Measurements from ENCODE around the gene G2E3. TPM values are rescaled to one million over a fixed set of nuclear protein-coding genes. Genes with fewer than 3 reads are reported as not detected.
"Not testable (repeated sequence)": the region's sequence is repeated elsewhere in the genome, so short reads cannot be mapped to it uniquely, and the experiment has no call there.

G2E3 gene
- total and polyA plus RNA-seq, 2 donors (not counting 3 experiments of a cell fraction or from before 2014, with no cell fraction given): 4.2 to 34.8 TPM

DNA sequence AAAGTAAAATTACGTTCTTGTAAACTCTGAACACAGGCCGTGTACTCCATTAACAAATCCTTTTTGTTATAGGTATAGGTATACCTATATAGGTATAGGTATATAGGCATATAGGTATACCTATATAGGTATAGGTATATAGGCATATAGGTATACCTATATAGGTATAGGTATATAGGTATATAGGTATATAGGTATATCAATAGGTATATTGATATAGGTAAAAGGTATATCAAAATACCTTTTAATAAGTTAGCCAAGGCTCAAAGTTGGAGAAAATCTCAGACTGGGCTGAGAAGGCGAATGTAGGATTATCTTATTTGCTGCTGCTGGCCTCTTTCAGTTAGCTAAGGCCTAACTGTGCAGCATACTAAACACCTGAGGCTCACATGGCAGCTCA, 66.6 kb downstream of the G2E3 start:
- Histone ChIP-seq H3K9ac (replicated peaks; ENCODE audit: extremely low read depth, insufficient read depth, low read length) (no peak overlapping the region), H3K79me2 (ENCODE audit: control insufficient read depth, insufficient read depth, low read length) (peaks cover 58% of the 10 kb centered on the region), H3K9me3 (replicated peaks; ENCODE audit: control insufficient read depth, insufficient read depth, low read length) (no peaks in the 10 kb centered on the region), H3K27me3 (ENCODE audit: control insufficient read depth in 2 of 2, insufficient read depth in 2 of 2, low read length in 2 of 2) (no peaks in the 10 kb centered on the region), H3K4me1 (ENCODE audit: control insufficient read depth, extremely low read depth, insufficient read depth, low read length) (peaks cover 7% of the 10 kb centered on the region), H3K27ac (ENCODE audit: insufficient read depth, low read depth, low read length) (no peak overlapping the region), H3K4me3 (replicated peaks in 1 of 3; ENCODE audit: insufficient read depth in 1 of 3, low read depth in 1 of 3, low read length in 3 of 3) (no peak overlapping the region), H3K4me2 (ENCODE audit: insufficient read depth, low read length) (no peak overlapping the region), H3K36me3 (ENCODE audit: control insufficient read depth in 2 of 2, extremely low read depth in 1 of 2, insufficient read depth in 2 of 2, low read length in 2 of 2) (no peaks in the 10 kb centered on the region), H2AFZ (ENCODE audit: low read depth, low read length) (no peak overlapping the region), H4K20me1 (replicated peaks; ENCODE audit: control insufficient read depth, extremely low read depth, insufficient read depth, low read length) (no peaks in the 10 kb centered on the region), H3K9me1 (replicated peaks; ENCODE audit: control insufficient read depth, extremely low read depth, insufficient read depth, low read length) (no peaks in the 10 kb centered on the region)
- ChIA-PET CTCF (no interaction called here), POLR2A (no interaction called here)
- FAIRE-seq (no peak), DNase-seq (ENCODE audit: low read depth, low spot score) (no peak)
- BruUV-seq (replicated peaks): no TSS peak
- dilution Hi-C loops (cut with MboI; ENCODE audit: extremely low pct_ligation_motif_present, low sequenced_read_pairs) (no loop called here), intact Hi-C loops (cut with micrococcal nuclease) (loop anchor here (10.0 kb wide), 1 partner anchor 401 kb away; no protein-coding TSS in a partner anchor)
- TF ChIP-seq, protein P1, sequence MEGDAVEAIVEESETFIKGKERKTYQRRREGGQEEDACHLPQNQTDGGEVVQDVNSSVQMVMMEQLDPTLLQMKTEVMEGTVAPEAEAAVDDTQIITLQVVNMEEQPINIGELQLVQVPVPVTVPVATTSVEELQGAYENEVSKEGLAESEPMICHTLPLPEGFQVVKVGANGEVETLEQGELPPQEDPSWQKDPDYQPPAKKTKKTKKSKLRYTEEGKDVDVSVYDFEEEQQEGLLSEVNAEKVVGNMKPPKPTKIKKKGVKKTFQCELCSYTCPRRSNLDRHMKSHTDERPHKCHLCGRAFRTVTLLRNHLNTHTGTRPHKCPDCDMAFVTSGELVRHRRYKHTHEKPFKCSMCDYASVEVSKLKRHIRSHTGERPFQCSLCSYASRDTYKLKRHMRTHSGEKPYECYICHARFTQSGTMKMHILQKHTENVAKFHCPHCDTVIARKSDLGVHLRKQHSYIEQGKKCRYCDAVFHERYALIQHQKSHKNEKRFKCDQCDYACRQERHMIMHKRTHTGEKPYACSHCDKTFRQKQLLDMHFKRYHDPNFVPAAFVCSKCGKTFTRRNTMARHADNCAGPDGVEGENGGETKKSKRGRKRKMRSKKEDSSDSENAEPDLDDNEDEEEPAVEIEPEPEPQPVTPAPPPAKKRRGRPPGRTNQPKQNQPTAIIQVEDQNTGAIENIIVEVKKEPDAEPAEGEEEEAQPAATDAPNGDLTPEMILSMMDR (IDR thresholded peaks at IDR 0.05; ENCODE audit: extremely low read depth in 1 of 2, insufficient read depth in 1 of 2, low read depth in 1 of 2, low read length in 2 of 2): no peak
- TF ChIP-seq, protein P2, sequence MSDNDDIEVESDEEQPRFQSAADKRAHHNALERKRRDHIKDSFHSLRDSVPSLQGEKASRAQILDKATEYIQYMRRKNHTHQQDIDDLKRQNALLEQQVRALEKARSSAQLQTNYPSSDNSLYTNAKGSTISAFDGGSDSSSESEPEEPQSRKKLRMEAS (IDR thresholded peaks at IDR 0.05; ENCODE audit: insufficient read depth, insufficient read length): no peak
- no peak for TF ChIP-seq EZH2 (IDR thresholded peaks at IDR 0.05; ENCODE audit: borderline replicate concordance, low read depth, low read length, severe bottlenecking)

DNA sequence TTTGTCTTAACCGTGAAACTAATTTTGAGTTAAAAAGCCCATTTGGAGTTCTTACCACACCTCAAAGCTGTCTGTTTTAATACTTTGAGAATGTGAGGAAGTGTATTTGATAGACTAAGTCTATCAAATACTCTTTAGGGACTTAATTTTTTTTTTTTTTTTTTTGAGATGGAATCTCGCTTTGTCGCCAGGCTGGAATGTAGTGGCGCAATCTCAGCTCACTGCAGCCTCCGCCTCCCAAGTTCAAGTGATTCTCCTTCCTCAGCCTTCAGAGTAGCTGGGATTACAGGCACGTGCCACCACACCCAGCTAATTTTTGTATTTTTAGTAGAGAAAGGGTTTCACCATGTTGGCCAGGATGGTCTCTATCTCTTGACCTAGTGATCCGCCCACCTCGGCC, 70.5 kb downstream of the G2E3 start:
- H4K20me1 ChIP-seq (replicated peaks; ENCODE audit: control insufficient read depth, extremely low read depth, insufficient read depth, low read length); H3K4me3 ChIP-seq (replicated peaks in 1 of 3; ENCODE audit: insufficient read depth in 1 of 3, low read depth in 1 of 3, low read length in 3 of 3); H3K9ac ChIP-seq (replicated peaks; ENCODE audit: extremely low read depth, insufficient read depth, low read length); dilution Hi-C loops (cut with MboI; ENCODE audit: extremely low pct_ligation_motif_present, low sequenced_read_pairs); DNase-seq (ENCODE audit: low read depth, low spot score); FAIRE-seq; H3K4me2 ChIP-seq (ENCODE audit: insufficient read depth, low read length); H3K9me3 ChIP-seq (replicated peaks; ENCODE audit: control insufficient read depth, insufficient read depth, low read length); H2AFZ ChIP-seq (ENCODE audit: low read depth, low read length); H3K27me3 ChIP-seq (ENCODE audit: control insufficient read depth in 2 of 2, insufficient read depth in 2 of 2, low read length in 2 of 2); H3K4me1 ChIP-seq (ENCODE audit: control insufficient read depth, extremely low read depth, insufficient read depth, low read length); H3K36me3 ChIP-seq (ENCODE audit: control insufficient read depth in 2 of 2, extremely low read depth in 1 of 2, insufficient read depth in 2 of 2, low read length in 2 of 2); H3K9me1 ChIP-seq (replicated peaks; ENCODE audit: control insufficient read depth, extremely low read depth, insufficient read depth, low read length); POLR2A ChIA-PET; H3K27ac ChIP-seq (ENCODE audit: insufficient read depth, low read depth, low read length); BruUV-seq (replicated peaks): not testable (repeated sequence)
- CTCF ChIA-PET: interaction anchor here (1.1 kb wide), 1 partner anchor 1896 kb away, joined by 3 read pairs; no protein-coding TSS in a partner anchor
- H3K79me2 ChIP-seq (ENCODE audit: control insufficient read depth, insufficient read depth, low read length): peaks cover 47% of the 10 kb centered on the region
- intact Hi-C loops (cut with micrococcal nuclease): loop anchor here (10.0 kb wide), 1 partner anchor 405 kb away; no protein-coding TSS in a partner anchor

Measured in endothelial cell of umbilical vein (primary cell).